ENCODE results near the gene MTHFD2L.

GRCh38 chr4:74178798-74179197 is 20.9 kb downstream of the MTHFD2L start:
- TF ChIP-seq CTCF (IDR thresholded peaks at IDR 0.05) (no peak), POLR2AphosphoS5 (IDR thresholded peaks at IDR 0.05) (no peak), POLR2A (IDR thresholded peaks at IDR 0.05) (no peak)
